Muscle layer of duodenum (tissue), 2 donors: Measurements from ENCODE around the gene SLC12A6.

ENCODE experiments used
- H3K27ac ChIP-seq: one replicate; pipeline ENCODE4 v1.7.0; 2013; ENCODE audit warnings: mild to moderate bottlenecking, low read length
- H3K27me3 ChIP-seq: one replicate; pipeline ENCODE4 v1.7.0; 2013; ENCODE audit warnings: low read depth, mild to moderate bottlenecking, control low read depth, low read length
- H3K36me3 ChIP-seq, 2 donors: one replicate each; pipeline ENCODE4 v1.7.0; 2013; ENCODE audit warnings: low read length in 2 of 2, control low read depth in 1 of 2, mild to moderate bottlenecking in 1 of 2; ENCODE audit not compliant: insufficient read depth in 2 of 2, control insufficient read depth in 1 of 2
- H3K4me1 ChIP-seq, 2 donors: one replicate each; pipeline ENCODE4 v1.7.0; 2013; ENCODE audit warnings: low read length in 2 of 2, mild to moderate bottlenecking in 2 of 2, control low read depth in 1 of 2, moderate library complexity in 1 of 2; ENCODE audit not compliant: insufficient read depth in 2 of 2, control insufficient read depth in 1 of 2
- H3K4me3 ChIP-seq, 2 donors: one replicate each; pipeline ENCODE4 v1.7.0; 2013; ENCODE audit warnings: low read length in 2 of 2, low read depth in 1 of 2, mild to moderate bottlenecking in 1 of 2
- H3K9me3 ChIP-seq, 2 donors: one replicate each; pipeline ENCODE4 v1.7.0; 2013; ENCODE audit warnings: low read length in 2 of 2, control low read depth in 1 of 2, mild to moderate bottlenecking in 1 of 2; ENCODE audit not compliant: control insufficient read depth in 1 of 2
- donor health status: healthy.

Gene SLC12A6

GRCh38 chr15:34339946-34340345 is 2.4 kb upstream of the SLC12A6 start:
- no peaks in the 10 kb centered on the region for H3K9me3 ChIP-seq
- H3K4me1 ChIP-seq, result peaks cover 0 to 27% of the 10 kb centered on the region in 2 donors
- H3K27ac ChIP-seq, result no peak overlapping the region
- no peaks in the 10 kb centered on the region for H3K36me3 ChIP-seq
- no peaks in the 10 kb centered on the region for H3K27me3 ChIP-seq
- H3K4me3 ChIP-seq, result no peak overlapping the region

GRCh38 chr15:34338347-34338746 is 766 bp upstream of the SLC12A6 start:
- Histone ChIP-seq H3K9me3 (no peaks in the 10 kb centered on the region), H3K27ac (no peak overlapping the region), H3K4me1 (peaks cover 0 to 27% of the 10 kb centered on the region in 2 donors), H3K4me3 (peak overlapping the region; percentile 92 to 100), H3K36me3 (no peaks in the 10 kb centered on the region), H3K27me3 (no peaks in the 10 kb centered on the region)

GRCh38 chr15:34336991-34337556 is 507 bp downstream of the SLC12A6 start:
- H3K4me3 ChIP-seq, result peak overlapping the region; percentile 92 to 100
- H3K9me3 ChIP-seq, result no peaks in the 10 kb centered on the region
- peak overlapping the region; percentile 81 for H3K27ac ChIP-seq
- H3K36me3 ChIP-seq, result no peaks in the 10 kb centered on the region
- H3K27me3 ChIP-seq, result no peaks in the 10 kb centered on the region
- H3K4me1 ChIP-seq, result peaks cover 0 to 26% of the 10 kb centered on the region in 2 donors

GRCh38 chr15:34336231-34336990 is 1.2 kb downstream of the SLC12A6 start:
- peaks cover 0 to 19% of the 10 kb centered on the region in 2 donors for H3K4me1 ChIP-seq
- H3K4me3 ChIP-seq, result peak overlapping the region; percentile 92 to 100
- H3K27ac ChIP-seq, result peak overlapping the region; percentile 81
- H3K9me3 ChIP-seq, result no peaks in the 10 kb centered on the region
- H3K36me3 ChIP-seq, result no peaks in the 10 kb centered on the region
- H3K27me3 ChIP-seq, result no peaks in the 10 kb centered on the region

GRCh38 chr15:34335176-34336032 is 2.2 kb downstream of the SLC12A6 start:
- Histone ChIP-seq H3K4me3 (peak overlapping the region in 1 of 2 donors; percentile 92), H3K36me3 (no peaks in the 10 kb centered on the region), H3K27me3 (no peaks in the 10 kb centered on the region), H3K4me1 (peaks cover 0 to 19% of the 10 kb centered on the region in 2 donors), H3K27ac (peak overlapping the region; percentile 81), H3K9me3 (no peaks in the 10 kb centered on the region)

- Histone ChIP-seq H3K27ac (peak overlapping the region; percentile 81), H3K27me3 (no peaks in the 10 kb centered on the region), H3K9me3 (no peaks in the 10 kb centered on the region), H3K4me1 (peaks cover 0 to 15% of the 10 kb centered on the region in 2 donors), H3K36me3 (no peaks in the 10 kb centered on the region), H3K4me3 (peak overlapping the region in 1 of 2 donors; percentile 27)
Observed at GRCh38 chr15:34334672-34335071, 2.9 kb downstream of the SLC12A6 start.

GRCh38 chr15:34332553-34333120 is 4.9 kb downstream of the SLC12A6 start:
- Histone ChIP-seq H3K27ac (no peak overlapping the region), H3K4me3 (no peak overlapping the region), H3K36me3 (no peaks in the 10 kb centered on the region), H3K9me3 (no peaks in the 10 kb centered on the region), H3K27me3 (no peaks in the 10 kb centered on the region), H3K4me1 (peaks cover 0 to 15% of the 10 kb centered on the region in 2 donors)

GRCh38 chr15:34331809-34332208 is 5.8 kb downstream of the SLC12A6 start:
- no peak overlapping the region for H3K27ac ChIP-seq
- no peaks in the 10 kb centered on the region for H3K36me3 ChIP-seq
- H3K4me3 ChIP-seq, result no peak overlapping the region
- no peaks in the 10 kb centered on the region for H3K9me3 ChIP-seq
- H3K27me3 ChIP-seq, result no peaks in the 10 kb centered on the region
- H3K4me1 ChIP-seq, result peaks cover 0 to 12% of the 10 kb centered on the region in 2 donors

- H3K27ac ChIP-seq, result no peak overlapping the region
- no peaks in the 10 kb centered on the region for H3K4me1 ChIP-seq
Observed at GRCh38 chr15:34330279-34330678, 7.3 kb downstream of the SLC12A6 start.

GRCh38 chr15:34329006-34329405 is 8.6 kb downstream of the SLC12A6 start:
- Histone ChIP-seq H3K4me3 (no peak overlapping the region), H3K9me3 (no peaks in the 10 kb centered on the region), H3K36me3 (no peaks in the 10 kb centered on the region), H3K27me3 (no peaks in the 10 kb centered on the region), H3K4me1 (no peaks in the 10 kb centered on the region), H3K27ac (no peak overlapping the region)

More at GRCh38 chr15:34330279-34330678, 7.3 kb downstream of the SLC12A6 start:
- H3K4me3 ChIP-seq, result no peak overlapping the region
- H3K36me3 ChIP-seq, result no peaks in the 10 kb centered on the region
- no peaks in the 10 kb centered on the region for H3K9me3 ChIP-seq
- H3K27me3 ChIP-seq, result no peaks in the 10 kb centered on the region

GRCh38 chr15:34327906-34328305 is 9.7 kb downstream of the SLC12A6 start:
- Histone ChIP-seq H3K27me3 (no peaks in the 10 kb centered on the region), H3K4me1 (no peaks in the 10 kb centered on the region), H3K27ac (no peak overlapping the region), H3K9me3 (no peaks in the 10 kb centered on the region), H3K36me3 (no peaks in the 10 kb centered on the region), H3K4me3 (no peak overlapping the region)
